AG09319 (cell line): ENCODE measurements around the gene PGM3.
"Not testable (repeated sequence)": the region's sequence is repeated elsewhere in the genome, so short reads cannot be mapped to it uniquely, and the experiment has no call there.

Experiments
- DNase-seq: peaks from one replicate; pipeline ENCODE4 v3.0.0-alpha.2; 2010; ENCODE audit warnings: low read depth; ENCODE audit errors: extremely low read depth
- TF ChIP-seq, protein P1 (sequence below): IDR thresholded peaks from 2 replicates; pipeline ENCODE4 v1.5.1; 2011; ENCODE audit warnings: low read depth, mild to moderate bottlenecking, inconsistent platforms, low read length, moderate library complexity

PGM3 gene

GRCh38 chr6:83198486-83199172, 5.6 kb upstream of the PGM3 start:
- no peak for DNase-seq

DNA sequence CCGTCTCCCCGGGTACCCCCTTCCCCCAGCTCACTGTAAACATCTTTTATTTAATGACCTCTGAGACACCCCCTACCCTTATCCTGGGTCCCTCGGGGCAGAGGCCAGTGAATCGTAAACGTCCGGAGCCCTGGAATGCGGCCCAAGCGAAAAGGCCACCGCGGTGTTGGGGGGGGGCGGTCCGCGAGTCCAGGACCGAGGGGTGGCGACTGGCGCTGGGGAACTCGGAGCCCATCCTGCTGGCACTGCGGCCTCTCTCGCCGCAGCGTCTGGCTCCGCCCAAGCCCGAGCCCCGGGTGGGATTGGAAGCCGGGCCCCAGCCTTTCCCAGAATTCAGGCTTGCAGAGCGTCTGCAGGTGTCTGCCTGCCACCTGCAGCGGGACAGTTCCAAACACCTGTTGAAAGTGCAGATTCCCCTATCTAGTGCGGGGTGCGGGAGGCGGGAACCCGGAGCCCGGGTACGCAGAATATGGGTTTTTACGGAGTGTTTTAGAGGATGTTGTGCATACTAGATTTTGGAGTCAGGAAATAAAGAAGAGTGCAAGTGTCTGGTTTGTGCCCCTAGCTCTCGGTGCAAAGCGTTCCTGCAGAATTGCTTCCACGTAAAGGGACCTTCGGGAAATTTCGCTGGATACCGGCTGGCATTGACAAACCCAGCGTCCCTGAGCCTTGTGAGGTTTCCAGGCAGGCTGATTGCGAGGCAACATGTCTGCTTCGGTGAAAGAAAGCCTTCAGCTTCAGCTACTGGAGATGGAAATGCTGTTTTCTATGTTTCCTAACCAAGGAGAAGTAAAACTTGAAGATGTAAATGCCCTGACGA, 892 bp upstream of the PGM3 start:
- no peak for DNase-seq
- TF ChIP-seq, protein P1, sequence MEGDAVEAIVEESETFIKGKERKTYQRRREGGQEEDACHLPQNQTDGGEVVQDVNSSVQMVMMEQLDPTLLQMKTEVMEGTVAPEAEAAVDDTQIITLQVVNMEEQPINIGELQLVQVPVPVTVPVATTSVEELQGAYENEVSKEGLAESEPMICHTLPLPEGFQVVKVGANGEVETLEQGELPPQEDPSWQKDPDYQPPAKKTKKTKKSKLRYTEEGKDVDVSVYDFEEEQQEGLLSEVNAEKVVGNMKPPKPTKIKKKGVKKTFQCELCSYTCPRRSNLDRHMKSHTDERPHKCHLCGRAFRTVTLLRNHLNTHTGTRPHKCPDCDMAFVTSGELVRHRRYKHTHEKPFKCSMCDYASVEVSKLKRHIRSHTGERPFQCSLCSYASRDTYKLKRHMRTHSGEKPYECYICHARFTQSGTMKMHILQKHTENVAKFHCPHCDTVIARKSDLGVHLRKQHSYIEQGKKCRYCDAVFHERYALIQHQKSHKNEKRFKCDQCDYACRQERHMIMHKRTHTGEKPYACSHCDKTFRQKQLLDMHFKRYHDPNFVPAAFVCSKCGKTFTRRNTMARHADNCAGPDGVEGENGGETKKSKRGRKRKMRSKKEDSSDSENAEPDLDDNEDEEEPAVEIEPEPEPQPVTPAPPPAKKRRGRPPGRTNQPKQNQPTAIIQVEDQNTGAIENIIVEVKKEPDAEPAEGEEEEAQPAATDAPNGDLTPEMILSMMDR, result no peak

More at GRCh38 chr6:83198486-83199172, 5.6 kb upstream of the PGM3 start:
- TF ChIP-seq, protein P1, result no peak

- DNase-seq, result no peak
- TF ChIP-seq, protein P1, result no peak
These were observed 609 bp downstream of the PGM3 start for GRCh38 chr6:83192456-83192855.

- not testable (repeated sequence) for DNase-seq
These were observed 1.1 kb downstream of the PGM3 start for GRCh38 chr6:83191974-83192373.

GRCh38 chr6:83190626-83191025, 2.4 kb downstream of the PGM3 start:
- no peak for DNase-seq
- TF ChIP-seq, protein P1, result no peak

DNA sequence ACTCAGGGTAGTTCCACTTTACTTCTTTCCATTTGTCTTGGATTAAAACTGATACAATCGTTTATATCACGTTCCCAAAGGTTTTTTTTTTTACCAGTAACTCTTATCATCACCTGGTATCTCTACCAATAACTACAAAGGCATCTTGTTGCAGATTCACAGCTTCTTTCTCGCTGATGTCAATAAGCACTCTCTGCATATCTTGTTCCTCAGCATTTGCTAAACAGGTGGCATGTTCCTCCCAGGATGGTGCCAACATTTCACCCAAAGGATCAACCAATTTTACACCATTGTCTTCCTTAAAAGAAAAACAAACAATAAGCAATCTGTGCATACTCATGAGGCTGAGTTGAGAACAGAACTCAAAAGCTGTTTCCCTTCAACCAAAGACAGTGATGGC, 4.6 kb downstream of the PGM3 start:
- no peak for DNase-seq
- TF ChIP-seq, protein P1, result no peak

- TF ChIP-seq, protein P1, result no peak
- DNase-seq, result no peak
These were observed 8.0 kb downstream of the PGM3 start for GRCh38 chr6:83185096-83185495.
